ENCODE data around the gene BZW2.

DNA sequence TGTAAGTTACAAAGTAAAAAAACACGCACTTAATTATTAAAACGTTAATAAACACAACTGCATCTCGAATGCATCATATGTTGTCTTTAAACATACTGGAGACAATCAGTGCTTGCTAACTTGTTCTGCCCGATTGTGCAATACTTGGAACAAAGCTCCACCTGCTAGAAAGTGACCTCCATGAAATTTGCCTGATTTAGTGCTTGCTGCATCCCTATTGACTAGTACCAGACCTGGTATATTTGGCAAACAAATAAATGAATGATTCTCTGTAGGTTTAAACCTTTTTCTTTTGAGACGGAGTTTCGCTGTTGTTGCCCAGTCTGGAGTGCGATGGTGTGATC is 6.2 kb downstream of the BZW2 start:
- TF ChIP-seq POLR2AphosphoS5 (IDR thresholded peaks at IDR 0.05): no peak
- TF ChIP-seq, protein P1, sequence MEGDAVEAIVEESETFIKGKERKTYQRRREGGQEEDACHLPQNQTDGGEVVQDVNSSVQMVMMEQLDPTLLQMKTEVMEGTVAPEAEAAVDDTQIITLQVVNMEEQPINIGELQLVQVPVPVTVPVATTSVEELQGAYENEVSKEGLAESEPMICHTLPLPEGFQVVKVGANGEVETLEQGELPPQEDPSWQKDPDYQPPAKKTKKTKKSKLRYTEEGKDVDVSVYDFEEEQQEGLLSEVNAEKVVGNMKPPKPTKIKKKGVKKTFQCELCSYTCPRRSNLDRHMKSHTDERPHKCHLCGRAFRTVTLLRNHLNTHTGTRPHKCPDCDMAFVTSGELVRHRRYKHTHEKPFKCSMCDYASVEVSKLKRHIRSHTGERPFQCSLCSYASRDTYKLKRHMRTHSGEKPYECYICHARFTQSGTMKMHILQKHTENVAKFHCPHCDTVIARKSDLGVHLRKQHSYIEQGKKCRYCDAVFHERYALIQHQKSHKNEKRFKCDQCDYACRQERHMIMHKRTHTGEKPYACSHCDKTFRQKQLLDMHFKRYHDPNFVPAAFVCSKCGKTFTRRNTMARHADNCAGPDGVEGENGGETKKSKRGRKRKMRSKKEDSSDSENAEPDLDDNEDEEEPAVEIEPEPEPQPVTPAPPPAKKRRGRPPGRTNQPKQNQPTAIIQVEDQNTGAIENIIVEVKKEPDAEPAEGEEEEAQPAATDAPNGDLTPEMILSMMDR (IDR thresholded peaks at IDR 0.05): no peak
- TF ChIP-seq EP300 (IDR thresholded peaks at IDR 0.05): no peak
- TF ChIP-seq POLR2A (IDR thresholded peaks at IDR 0.05): no peak

Measured in upper lobe of left lung (tissue), 4 donors.